Activated CD4-positive, alpha-beta memory T cell treated with anti-CD3 and anti-CD28 coated beads, Interleukin-2, amount 10 ng/mL, durations not matched to agents 7 days and 5 days (primary cell): ENCODE data around the gene LDLRAD1. TPM values are rescaled to one million over a fixed set of nuclear protein-coding genes. Genes with fewer than 3 reads are reported as not detected.
"Not testable (repeated sequence)": the region's sequence is repeated elsewhere in the genome, so short reads cannot be mapped to it uniquely, and the experiment has no call there.

Source experiments
- CTCF ChIA-PET: fragments of 350-600 bp; sonication (Branson Sonifier 250); formaldehyde crosslinking; loops from one replicate; lab custom pipeline; 2021; ENCODE audit warnings: antibody characterized with exemption, inconsistent platforms; lab: Charles Lee
- POLR2A ChIA-PET: fragments of 350-600 bp; sonication (Branson Sonifier 250); formaldehyde crosslinking; loops from one replicate; lab custom pipeline; 2021; ENCODE audit warnings: antibody characterized with exemption; lab: Charles Lee
- DNase-seq: peaks from one replicate; pipeline ENCODE4 v3.0.0-alpha.2; 2020
- H3K27ac Mint-ChIP-seq: one replicate; pipeline ENCODE4 v1.8.0; 2021; ENCODE audit warnings: mild to moderate bottlenecking, mixed read lengths
- H3K27me3 Mint-ChIP-seq: one replicate; pipeline ENCODE4 v1.8.0; 2021; ENCODE audit warnings: mixed read lengths
- H3K36me3 Mint-ChIP-seq: one replicate; pipeline ENCODE4 v1.8.0; 2021; ENCODE audit warnings: low read depth, mixed read lengths
- H3K4me1 Mint-ChIP-seq: one replicate; pipeline ENCODE4 v1.8.0; 2021; ENCODE audit warnings: mixed read lengths
- H3K4me3 Mint-ChIP-seq: one replicate; pipeline ENCODE4 v1.8.0; 2021; ENCODE audit warnings: mild to moderate bottlenecking, mixed read lengths
- H3K9me3 Mint-ChIP-seq: one replicate; pipeline ENCODE4 v1.8.0; 2021; ENCODE audit warnings: mixed read lengths
- total RNA-seq, 2 experiments: library from RNA; stranded (reverse); gene quantifications; one replicate each; pipeline ENCODE4 v1.2.3, GENCODE V29; 2021

Gene LDLRAD1
- total RNA-seq, 2 experiments from 2014 or later: not detected

DNA sequence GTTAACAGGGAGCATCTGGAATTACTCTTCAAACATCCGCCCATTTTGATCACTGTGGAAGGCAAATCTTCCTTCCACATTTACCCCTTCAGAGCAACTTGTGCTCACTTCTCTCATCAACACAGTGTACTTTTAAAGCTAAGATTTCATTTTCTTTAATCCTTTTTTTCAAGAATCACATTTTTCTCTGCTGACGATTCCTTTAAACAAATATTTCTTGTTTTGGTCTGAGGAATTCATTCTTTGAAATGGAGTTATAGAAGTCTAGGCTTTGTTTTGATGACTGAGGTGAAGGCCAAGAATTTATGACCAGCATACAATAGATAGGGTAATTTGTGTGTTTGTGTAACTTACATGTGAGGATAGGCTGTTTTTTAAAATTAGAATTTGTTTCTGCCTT, 46.3 kb downstream of the LDLRAD1 start:
- H3K9me3 Mint-ChIP-seq: no peaks in the 10 kb centered on the region
- H3K4me1 Mint-ChIP-seq: peaks cover 2% of the 10 kb centered on the region
- CTCF ChIA-PET: interaction anchor here (1.1 kb wide), 1 partner anchor 111 kb away, joined by 3 read pairs; no protein-coding TSS in a partner anchor
- no peak overlapping the region for H3K27ac Mint-ChIP-seq
- H3K4me3 Mint-ChIP-seq: no peak overlapping the region
- H3K27me3 Mint-ChIP-seq: no peaks in the 10 kb centered on the region
- H3K36me3 Mint-ChIP-seq: peaks cover 29% of the 10 kb centered on the region
- POLR2A ChIA-PET: no interaction called here
- DNase-seq: no peak

GRCh38 chr1:53969323-53969722, 48.7 kb downstream of the LDLRAD1 start:
- H3K4me1 Mint-ChIP-seq, H3K4me3 Mint-ChIP-seq, POLR2A ChIA-PET, H3K27me3 Mint-ChIP-seq, DNase-seq, H3K27ac Mint-ChIP-seq, H3K9me3 Mint-ChIP-seq: not testable (repeated sequence)
- H3K36me3 Mint-ChIP-seq: peaks cover 36% of the 10 kb centered on the region
- CTCF ChIA-PET: interaction anchor here (1.8 kb wide), 1 partner anchor 10 kb away, joined by 9 read pairs; no protein-coding TSS in a partner anchor

DNA sequence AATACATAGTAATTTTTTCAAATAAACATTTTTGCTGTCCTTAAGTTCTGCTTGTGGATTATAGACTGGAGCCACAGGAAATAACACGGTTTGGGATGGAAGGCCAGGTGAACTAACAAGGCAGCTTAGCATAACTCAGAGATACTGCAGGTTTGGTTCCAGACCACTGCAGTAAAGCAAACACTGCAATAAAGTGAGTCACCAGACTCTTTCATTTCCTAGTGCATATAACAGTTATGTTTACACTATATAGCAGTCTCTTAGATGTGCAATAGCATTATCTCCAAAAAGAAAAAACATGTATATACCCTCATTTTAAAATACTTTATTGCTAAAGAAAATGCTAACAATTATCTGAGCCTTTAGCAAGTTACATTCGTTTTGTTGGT, 49.9 kb downstream of the LDLRAD1 start:
- H3K4me3 Mint-ChIP-seq: no peak overlapping the region
- no peaks in the 10 kb centered on the region for H3K9me3 Mint-ChIP-seq
- H3K4me1 Mint-ChIP-seq: peaks cover 11% of the 10 kb centered on the region
- no peaks in the 10 kb centered on the region for H3K27me3 Mint-ChIP-seq
- POLR2A ChIA-PET: no interaction called here
- no peak for DNase-seq
- H3K36me3 Mint-ChIP-seq: peaks cover 40% of the 10 kb centered on the region
- no peak overlapping the region for H3K27ac Mint-ChIP-seq
- CTCF ChIA-PET: no interaction called here

DNA sequence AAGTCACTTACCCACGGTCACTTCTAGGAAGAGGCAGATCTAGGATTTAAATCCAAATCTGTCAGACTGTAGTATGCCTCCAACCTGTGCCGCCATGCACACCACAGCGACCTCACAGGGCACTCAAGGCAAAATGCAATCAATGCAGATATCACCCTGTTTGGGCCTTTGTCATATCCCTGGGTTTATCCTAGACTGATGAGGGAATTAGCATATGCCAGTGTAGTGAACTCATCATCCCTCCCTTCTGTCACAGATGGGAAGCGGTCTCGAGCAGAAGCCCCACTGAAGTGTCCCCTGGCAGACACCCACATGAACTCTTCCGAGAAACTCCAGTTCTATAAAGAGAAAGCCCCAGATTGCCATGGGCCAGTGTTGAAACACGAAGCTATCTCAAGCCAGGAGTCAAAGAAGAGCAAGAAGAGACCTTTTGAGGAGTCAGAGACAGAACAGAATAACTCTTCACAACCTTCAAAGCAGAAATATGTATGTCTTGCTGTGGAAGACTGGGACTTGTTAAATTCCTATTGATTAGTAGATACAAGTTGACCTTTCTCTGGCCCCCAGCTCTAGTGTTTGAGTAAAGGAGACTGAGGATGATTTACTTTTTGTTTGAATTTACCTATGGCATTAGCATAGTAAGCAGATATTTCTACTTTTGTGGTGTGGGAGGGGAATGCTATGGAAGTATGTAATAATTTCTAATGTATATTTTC, 50.4 kb downstream of the LDLRAD1 start:
- no peak overlapping the region for H3K4me3 Mint-ChIP-seq
- DNase-seq: no peak
- peaks cover 44% of the 10 kb centered on the region for H3K36me3 Mint-ChIP-seq
- ChIA-PET CTCF (no interaction called here), POLR2A (no interaction called here)
- H3K27ac Mint-ChIP-seq: no peak overlapping the region
- peaks cover 11% of the 10 kb centered on the region for H3K4me1 Mint-ChIP-seq
- H3K27me3 Mint-ChIP-seq: no peaks in the 10 kb centered on the region
- H3K9me3 Mint-ChIP-seq: no peaks in the 10 kb centered on the region

- no peak for DNase-seq
- Mint-ChIP-seq H3K9me3 (no peaks in the 10 kb centered on the region), H3K27me3 (no peaks in the 10 kb centered on the region), H3K4me3 (no peak overlapping the region), H3K36me3 (peaks cover 48% of the 10 kb centered on the region), H3K4me1 (peaks cover 11% of the 10 kb centered on the region), H3K27ac (no peak overlapping the region)
- CTCF ChIA-PET: interaction anchor here (1.4 kb wide), 1 partner anchor 106 kb away, joined by 4 read pairs; no protein-coding TSS in a partner anchor
- POLR2A ChIA-PET: interaction anchor here (1.2 to 1.5 kb wide), 2 partner anchors 10 to 19 kb away, joined by 3 to 4 read pairs; no protein-coding TSS in a partner anchor
Observed at GRCh38 chr1:53966794-53967193, 51.2 kb downstream of the LDLRAD1 start.

DNA sequence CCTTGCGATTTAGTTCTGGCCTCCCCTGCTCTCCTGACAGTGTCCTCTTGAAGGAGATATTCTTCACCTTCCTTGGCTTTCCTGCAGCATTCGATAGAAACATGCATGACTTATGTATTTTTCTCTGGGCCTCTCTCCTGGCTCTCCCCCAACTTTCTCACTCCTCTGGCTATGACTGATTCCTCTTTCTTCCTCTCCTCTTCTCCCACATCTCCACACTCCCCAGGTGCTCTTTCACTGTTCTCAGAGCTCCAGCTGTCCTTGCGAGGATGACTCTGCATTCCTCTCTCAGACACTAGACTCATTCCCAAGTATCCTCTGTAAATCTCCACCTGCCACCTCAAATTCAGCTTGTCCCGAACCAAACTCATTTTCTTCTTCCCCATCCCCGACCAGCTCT, 53.9 kb downstream of the LDLRAD1 start:
- Mint-ChIP-seq H3K36me3 (peaks cover 51% of the 10 kb centered on the region), H3K9me3 (no peaks in the 10 kb centered on the region), H3K27ac (no peak overlapping the region), H3K4me1 (peaks cover 9% of the 10 kb centered on the region), H3K4me3 (no peak overlapping the region), H3K27me3 (no peaks in the 10 kb centered on the region)
- POLR2A ChIA-PET: no interaction called here
- DNase-seq: no peak
- CTCF ChIA-PET: interaction anchor here (0.6 kb wide), 1 partner anchor 72 kb away, joined by 3 read pairs; no protein-coding TSS in a partner anchor

DNA sequence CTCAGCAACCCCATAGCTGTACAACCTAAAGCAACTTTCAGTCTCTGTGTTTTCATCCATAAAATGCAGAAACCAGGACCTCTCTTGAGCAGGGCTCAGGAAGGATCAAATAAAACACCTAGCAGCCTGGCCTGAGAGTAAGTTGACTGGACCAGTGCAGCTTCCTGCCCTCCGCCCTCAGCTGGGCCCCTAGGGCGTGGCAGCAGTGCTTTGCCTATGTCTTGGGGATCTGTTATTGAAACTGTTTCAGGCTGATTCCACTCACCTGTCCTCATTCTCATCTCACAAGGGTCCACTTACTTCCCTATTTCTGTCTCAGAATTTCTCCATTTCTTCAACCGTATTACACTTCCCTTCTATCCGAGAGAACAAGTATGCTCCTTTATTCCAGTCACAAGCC, 54.5 kb downstream of the LDLRAD1 start:
- Mint-ChIP-seq H3K4me1 (peaks cover 9% of the 10 kb centered on the region), H3K4me3 (no peak overlapping the region), H3K9me3 (no peaks in the 10 kb centered on the region), H3K36me3 (peaks cover 50% of the 10 kb centered on the region), H3K27me3 (no peaks in the 10 kb centered on the region), H3K27ac (no peak overlapping the region)
- ChIA-PET CTCF (interaction anchor here (0.6 to 1.3 kb wide), 2 partner anchors 16 to 71 kb away, joined by 3 to 4 read pairs; no protein-coding TSS in a partner anchor), POLR2A (no interaction called here)
- DNase-seq: no peak

DNA sequence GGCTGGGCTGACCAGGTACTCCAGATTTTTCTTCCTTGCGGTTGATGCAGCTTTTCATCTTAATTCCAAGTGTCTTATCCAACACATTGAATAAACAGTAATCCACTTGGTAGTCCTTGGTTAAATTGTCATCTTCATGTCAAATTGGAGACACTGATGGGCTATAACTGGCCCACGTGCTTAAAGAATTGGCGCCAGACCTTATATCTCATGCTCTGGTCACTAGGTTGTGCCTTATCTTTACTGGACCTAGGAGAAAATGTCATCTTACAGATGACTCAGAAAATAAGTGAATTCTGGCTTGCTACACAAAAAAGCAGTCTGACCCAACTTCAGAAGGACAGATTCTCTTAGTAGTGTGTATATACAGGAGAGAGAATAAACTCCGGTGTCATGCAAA, 55.6 kb downstream of the LDLRAD1 start:
- no peaks in the 10 kb centered on the region for H3K9me3 Mint-ChIP-seq
- CTCF ChIA-PET: interaction anchor here (1.3 to 4.9 kb wide), 3 partner anchors 15 to 102 kb away, joined by 4 to 122 read pairs (median 4); no protein-coding TSS in a partner anchor
- H3K27me3 Mint-ChIP-seq: no peaks in the 10 kb centered on the region

DNA sequence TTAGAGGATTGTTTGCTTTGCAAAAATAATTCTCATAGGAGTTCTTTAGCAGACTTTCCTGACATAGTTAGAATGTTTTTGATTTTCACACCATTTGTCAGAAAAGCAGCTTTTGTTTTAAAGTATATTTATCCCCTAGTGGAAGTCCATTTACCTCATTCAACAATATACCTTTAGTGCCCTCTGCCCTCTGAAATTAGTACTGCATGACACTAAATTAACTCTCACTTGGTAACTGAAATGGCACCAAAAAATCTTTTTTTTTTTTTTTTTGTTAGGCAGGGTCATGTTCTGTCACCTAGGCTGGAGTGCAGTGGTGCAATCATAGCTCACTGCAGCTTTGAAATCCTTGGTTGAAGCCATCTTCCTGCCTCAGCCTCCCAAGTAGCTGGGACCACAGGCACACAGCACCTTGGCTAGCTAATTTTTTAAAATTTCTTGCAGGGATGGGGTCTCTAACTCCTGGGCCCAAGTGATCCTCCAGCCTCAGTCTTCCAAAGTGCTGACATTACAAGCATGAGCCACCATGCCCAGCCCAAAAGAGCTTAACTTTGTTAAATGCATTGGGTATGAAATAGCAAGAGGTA, 58.2 kb downstream of the LDLRAD1 start:
- Mint-ChIP-seq H3K27me3 (no peaks in the 10 kb centered on the region), H3K36me3 (peaks cover 35% of the 10 kb centered on the region), H3K27ac (no peak overlapping the region), H3K9me3 (no peaks in the 10 kb centered on the region), H3K4me1 (peaks cover 23% of the 10 kb centered on the region), H3K4me3 (no peak overlapping the region)
- ChIA-PET POLR2A (interaction anchor here (1.2 to 1.9 kb wide), 4 partner anchors 12 to 99 kb away, joined by 3 to 11 read pairs (median 8); partner anchors contain the start of genes IFT25 and LRRC42), CTCF (interaction anchor here (0.7 to 4.9 kb wide), 44 partner anchors 10 to 869 kb away, joined by 3 to 122 read pairs (median 4); partner anchors contain the start of genes IFT25, LRRC42, NDC1 and YIPF1)
- no peak for DNase-seq

More for the DNA sequence above, 55.6 kb downstream of the LDLRAD1 start:
- Mint-ChIP-seq H3K4me1 (peaks cover 12% of the 10 kb centered on the region), H3K36me3 (peaks cover 42% of the 10 kb centered on the region), H3K4me3 (no peak overlapping the region), H3K27ac (no peak overlapping the region)
- POLR2A ChIA-PET: no interaction called here
- DNase-seq: no peak

Other genes starting within 250 kb of the LDLRAD1 start
- 10 to 100 TPM; 23.2 to 24.7 TPM for gene NDC1, start 179.9 kb downstream of the LDLRAD1 start, total RNA-seq
- gene YIPF1, start 128.4 kb downstream of the LDLRAD1 start, total RNA-seq: 10 to 100 TPM; 17.8 to 19.7 TPM
- gene DIO1, start 124.0 kb downstream of the LDLRAD1 start, total RNA-seq: not detected
- 10 to 100 TPM; 60.2 to 63.2 TPM for gene IFT25, start 72.5 kb downstream of the LDLRAD1 start, total RNA-seq
- 10 to 100 TPM; 19.9 to 20.8 TPM for gene LRRC42, start 71.8 kb downstream of the LDLRAD1 start, total RNA-seq
- gene TMEM59, start 35.0 kb upstream of the LDLRAD1 start, total RNA-seq: 100 to 1,000 TPM; 278 to 280 TPM
- gene TCEANC2, start 35.4 kb upstream of the LDLRAD1 start, total RNA-seq: 10 to 100 TPM; 11.5 to 13.5 TPM
- gene CDCP2, start 134.8 kb upstream of the LDLRAD1 start, total RNA-seq: not detected
- gene CYB5RL, start 181.8 kb upstream of the LDLRAD1 start, total RNA-seq: 10 to 100 TPM in 1 of 2 experiments, 1 to 10 TPM in 1; 8.9 to 10.0 TPM
- gene MRPL37, start 182.0 kb upstream of the LDLRAD1 start, total RNA-seq: 10 to 100 TPM; 88.0 to 91.9 TPM